Activated naive CD4-positive, alpha-beta T cell treated with anti-CD3 and anti-CD28 coated beads, Interleukin-2, amount 10 ng/mL, durations not matched to agents 7 days and 5 days (primary cell): Measurements from ENCODE around the gene FCER1G.

Experiments used
- CTCF ChIA-PET: fragments of 350-600 bp; sonication (Branson Sonifier 250); formaldehyde crosslinking; loops from one replicate; lab custom pipeline; 2021; ENCODE audit warnings: antibody characterized with exemption; lab: Charles Lee
- DNase-seq: peaks from one replicate; pipeline ENCODE4 v3.0.0-alpha.2; 2020
- H3K27ac Mint-ChIP-seq: one replicate; pipeline ENCODE4 v1.8.0; 2021; ENCODE audit warnings: mild to moderate bottlenecking, moderate library complexity, mixed read lengths
- H3K27me3 Mint-ChIP-seq: one replicate; pipeline ENCODE4 v1.8.0; 2021; ENCODE audit warnings: mild to moderate bottlenecking, mixed read lengths
- H3K36me3 Mint-ChIP-seq: one replicate; pipeline ENCODE4 v1.8.0; 2021; ENCODE audit warnings: mixed read lengths
- H3K4me1 Mint-ChIP-seq: one replicate; pipeline ENCODE4 v1.8.0; 2021; ENCODE audit warnings: mixed read lengths
- H3K4me3 Mint-ChIP-seq: one replicate; pipeline ENCODE4 v1.8.0; 2021; ENCODE audit warnings: mild to moderate bottlenecking, moderate library complexity, mixed read lengths
- H3K9me3 Mint-ChIP-seq: one replicate; pipeline ENCODE4 v1.8.0; 2021; ENCODE audit warnings: mixed read lengths

The FCER1G gene

GRCh38 chr1:161259765-161260164 is 44.7 kb downstream of the FCER1G start:
- peak overlapping the region; percentile 42 for H3K4me3 Mint-ChIP-seq
- peaks cover 14% of the 10 kb centered on the region for H3K36me3 Mint-ChIP-seq
- H3K9me3 Mint-ChIP-seq: peaks cover 17% of the 10 kb centered on the region
- no peak for DNase-seq
- peaks cover 70% of the 10 kb centered on the region for H3K27me3 Mint-ChIP-seq
- H3K27ac Mint-ChIP-seq: no peak overlapping the region
- CTCF ChIA-PET: no interaction called here
- H3K4me1 Mint-ChIP-seq: peaks cover 30% of the 10 kb centered on the region

GRCh38 chr1:161260376-161261260 is 45.5 kb downstream of the FCER1G start:
- Mint-ChIP-seq H3K4me1 (peaks cover 30% of the 10 kb centered on the region), H3K4me3 (no peak overlapping the region), H3K9me3 (peaks cover 17% of the 10 kb centered on the region), H3K27ac (no peak overlapping the region), H3K36me3 (peaks cover 14% of the 10 kb centered on the region), H3K27me3 (peaks cover 73% of the 10 kb centered on the region)
- no peak for DNase-seq
- CTCF ChIA-PET: interaction anchor here (2.0 kb wide), 1 partner anchor 31 kb away, joined by 5 read pairs; no protein-coding TSS in a partner anchor

- no peak for DNase-seq
- Mint-ChIP-seq H3K27me3 (peaks cover 78% of the 10 kb centered on the region), H3K36me3 (peaks cover 14% of the 10 kb centered on the region), H3K27ac (no peak overlapping the region), H3K4me1 (peaks cover 30% of the 10 kb centered on the region), H3K4me3 (no peak overlapping the region), H3K9me3 (peaks cover 13% of the 10 kb centered on the region)
- CTCF ChIA-PET: interaction anchor here (2.0 kb wide), 1 partner anchor 30 kb away, joined by 5 read pairs; no protein-coding TSS in a partner anchor
Measured at GRCh38 chr1:161261261-161262235, 46.5 kb downstream of the FCER1G start.

- no peak for DNase-seq
- H3K4me1 Mint-ChIP-seq: peaks cover 14% of the 10 kb centered on the region
- H3K36me3 Mint-ChIP-seq: no peaks in the 10 kb centered on the region
- no peak overlapping the region for H3K4me3 Mint-ChIP-seq
- no peak overlapping the region for H3K27ac Mint-ChIP-seq
- CTCF ChIA-PET: interaction anchor here (1.0 kb wide), 1 partner anchor 84 kb away, joined by 3 read pairs; no protein-coding TSS in a partner anchor
- H3K27me3 Mint-ChIP-seq: peaks cover 45% of the 10 kb centered on the region
- no peaks in the 10 kb centered on the region for H3K9me3 Mint-ChIP-seq
Measured at GRCh38 chr1:161265305-161265704, 50.2 kb downstream of the FCER1G start.

- H3K27me3 Mint-ChIP-seq: peaks cover 39% of the 10 kb centered on the region
- no peak for DNase-seq
- peaks cover 7% of the 10 kb centered on the region for H3K4me1 Mint-ChIP-seq
- no peak overlapping the region for H3K27ac Mint-ChIP-seq
- no peak overlapping the region for H3K4me3 Mint-ChIP-seq
- no peaks in the 10 kb centered on the region for H3K36me3 Mint-ChIP-seq
- CTCF ChIA-PET: interaction anchor here (1.0 kb wide), 2 partner anchors 24 to 85 kb away, joined by 3 read pairs; no protein-coding TSS in a partner anchor
- no peaks in the 10 kb centered on the region for H3K9me3 Mint-ChIP-seq
Measured at GRCh38 chr1:161266202-161266601, 51.1 kb downstream of the FCER1G start.

- Mint-ChIP-seq H3K27me3 (peaks cover 38% of the 10 kb centered on the region), H3K4me3 (no peak overlapping the region), H3K27ac (no peak overlapping the region), H3K36me3 (no peaks in the 10 kb centered on the region), H3K9me3 (no peaks in the 10 kb centered on the region), H3K4me1 (peaks cover 2% of the 10 kb centered on the region)
- CTCF ChIA-PET: interaction anchor here (1.0 kb wide), 1 partner anchor 23 kb away, joined by 3 read pairs; no protein-coding TSS in a partner anchor
- no peak for DNase-seq
Measured at GRCh38 chr1:161266836-161267235, 51.7 kb downstream of the FCER1G start.

GRCh38 chr1:161267321-161267720 is 52.2 kb downstream of the FCER1G start:
- no peaks in the 10 kb centered on the region for H3K36me3 Mint-ChIP-seq
- H3K27ac Mint-ChIP-seq: no peak overlapping the region
- CTCF ChIA-PET: no interaction called here
- peaks cover 37% of the 10 kb centered on the region for H3K27me3 Mint-ChIP-seq
- H3K4me1 Mint-ChIP-seq: peaks cover 2% of the 10 kb centered on the region
- no peaks in the 10 kb centered on the region for H3K9me3 Mint-ChIP-seq
- no peak for DNase-seq
- no peak overlapping the region for H3K4me3 Mint-ChIP-seq
